HepG2 (cell line): Measurements from ENCODE around the gene CALML6. TPM values are rescaled to one million over a fixed set of nuclear protein-coding genes. Genes with fewer than 3 reads are reported as not detected.
A peak's percentile ranks its signal among the peaks of the same experiment; 100 is the strongest.

Experiments used
- CAMTA2 ChIP-seq: sonication (generic); formaldehyde crosslinking; IDR thresholded peaks from 2 replicates; pipeline ENCODE4 v1.4.0; 2020; ENCODE audit warnings: mild to moderate bottlenecking, missing genetic modification reagents, borderline replicate concordance
- FOSL1 ChIP-seq: sonication (generic); formaldehyde crosslinking; IDR thresholded peaks from 2 replicates; pipeline ENCODE4 v1.9.0; 2021; ENCODE audit warnings: missing genetic modification reagents, borderline replicate concordance
- HNRNPLL ChIP-seq: fragments of 200-400 bp; formaldehyde crosslinking; IDR thresholded peaks from 2 replicates; pipeline ENCODE4 v1.6.1; 2017; ENCODE audit warnings: mild to moderate bottlenecking, low read depth, low read length; ENCODE audit not compliant: poor library complexity, severe bottlenecking
- IRX3 ChIP-seq: sonication (generic); formaldehyde crosslinking; IDR thresholded peaks from 2 replicates; pipeline ENCODE4 v1.8.1; 2023; ENCODE audit warnings: mild to moderate bottlenecking, low read depth, missing genetic modification reagents, borderline replicate concordance
- JUNB ChIP-seq: sonication (generic); formaldehyde crosslinking; IDR thresholded peaks from 2 replicates; pipeline ENCODE4 v1.8.0; 2022; ENCODE audit warnings: missing genetic modification reagents, mild to moderate bottlenecking, borderline replicate concordance
- KLF9 ChIP-seq: IDR thresholded peaks from 2 replicates; pipeline ENCODE4 v1.6.1; 2016; ENCODE audit warnings: low read depth
- PHF8 ChIP-seq: sonication (generic); formaldehyde crosslinking; IDR thresholded peaks from 2 replicates; pipeline ENCODE4 v1.5.0; 2020; ENCODE audit warnings: missing genetic modification reagents
- SP4 ChIP-seq: sonication (generic); formaldehyde crosslinking; IDR thresholded peaks from 2 replicates; pipeline ENCODE4 v1.8.1; 2023; ENCODE audit warnings: mild to moderate bottlenecking, missing genetic modification reagents
- SYNCRIP ChIP-seq: fragments of 200-400 bp; formaldehyde crosslinking; IDR thresholded peaks from 2 replicates; pipeline ENCODE4 v1.6.1; 2018; ENCODE audit warnings: mild to moderate bottlenecking, low read depth, low read length; ENCODE audit not compliant: insufficient read depth
- YEATS4 ChIP-seq: sonication (generic); formaldehyde crosslinking; IDR thresholded peaks from 2 replicates; pipeline ENCODE4 v1.4.0; 2020; ENCODE audit warnings: missing genetic modification reagents, borderline replicate concordance
- ZBTB38 ChIP-seq: sonication (generic); formaldehyde crosslinking; IDR thresholded peaks from 2 replicates; pipeline ENCODE4 v1.5.1; 2020; ENCODE audit warnings: mild to moderate bottlenecking, missing genetic modification reagents
- ZMYM3 ChIP-seq: sonication (generic); formaldehyde crosslinking; IDR thresholded peaks from 2 replicates; pipeline ENCODE4 v1.5.1; 2020; ENCODE audit warnings: mild to moderate bottlenecking, missing genetic modification reagents
- ZNF24 ChIP-seq: fragments of 450-650 bp; IDR thresholded peaks from 2 replicates; pipeline ENCODE4 v1.6.1; 2017; ENCODE audit warnings: antibody characterized with exemption, mild to moderate bottlenecking
- ZNF614 ChIP-seq: IDR thresholded peaks from 2 replicates; pipeline ENCODE4 v1.6.1; 2018; ENCODE audit warnings: missing biosample characterization, missing genetic modification reagents, inconsistent platforms, borderline replicate concordance
- ZNF777 ChIP-seq: sonication (generic); formaldehyde crosslinking; IDR thresholded peaks from 2 replicates; pipeline ENCODE4 v1.4.0; 2020; ENCODE audit warnings: missing genetic modification reagents
- polyA plus RNA-seq, 8 experiments: library from polyadenylated mRNA; depleted of rRNA in 3 of 8; stranded (reverse) in 7 of 8; unstranded in 1 of 8; fragments of >200 nt; fragmentation: Illumina TruSeq in 4 of 8; extraction: Trizol in 4 of 8; gene quantifications; 2 replicates each; pipeline versions ENCODE4 v1.2.1 to v1.2.3, GENCODE V29; 2011 to 2016; ENCODE audit warnings: low read depth in 4 of 8, missing spikeins in 1 of 8, mixed read lengths in 1 of 8; ENCODE audit not compliant: insufficient read depth in 1 of 8
- total RNA-seq, 5 experiments: library from RNA; depleted of rRNA; stranded (reverse); fragments of >200 nt; fragmentation: Illumina TruSeq; extraction: Trizol; gene quantifications; 2 replicates each; pipeline ENCODE4 v1.2.3, GENCODE V29; 2016; ENCODE audit warnings: low read depth in 1 of 5
- TF ChIP-seq, protein P1 (sequence below): sonication (generic); formaldehyde crosslinking; IDR thresholded peaks from 2 replicates; pipeline ENCODE4 v1.5.1; 2020; ENCODE audit warnings: missing genetic modification reagents, mild to moderate bottlenecking, borderline replicate concordance
- TF ChIP-seq, protein P2 (sequence below): sonication (generic); formaldehyde crosslinking; IDR thresholded peaks from 2 replicates; pipeline ENCODE4 v1.4.0; 2020; ENCODE audit warnings: mild to moderate bottlenecking, low read depth, missing genetic modification reagents
- TF ChIP-seq, protein P3 (sequence below): IDR thresholded peaks from 2 replicates; pipeline ENCODE4 v1.6.1; 2012; ENCODE audit warnings: low read length, improper control_type of control experiment
- TF ChIP-seq, protein P4 (sequence below): sonication (generic); formaldehyde crosslinking; IDR thresholded peaks from 2 replicates; pipeline ENCODE4 v1.4.0; 2020; ENCODE audit warnings: missing genetic modification reagents
- TF ChIP-seq, protein P5 (sequence below): sonication (generic); formaldehyde crosslinking; IDR thresholded peaks from 2 replicates; pipeline ENCODE4 v1.4.0; 2020; ENCODE audit warnings: missing genetic modification reagents

The CALML6 gene
- total and polyA plus RNA-seq, 2 of the 13 experiments (the other 11 are each of a cell fraction or from before 2014, with no cell fraction given): 0.11 to 0.12 TPM

DNA sequence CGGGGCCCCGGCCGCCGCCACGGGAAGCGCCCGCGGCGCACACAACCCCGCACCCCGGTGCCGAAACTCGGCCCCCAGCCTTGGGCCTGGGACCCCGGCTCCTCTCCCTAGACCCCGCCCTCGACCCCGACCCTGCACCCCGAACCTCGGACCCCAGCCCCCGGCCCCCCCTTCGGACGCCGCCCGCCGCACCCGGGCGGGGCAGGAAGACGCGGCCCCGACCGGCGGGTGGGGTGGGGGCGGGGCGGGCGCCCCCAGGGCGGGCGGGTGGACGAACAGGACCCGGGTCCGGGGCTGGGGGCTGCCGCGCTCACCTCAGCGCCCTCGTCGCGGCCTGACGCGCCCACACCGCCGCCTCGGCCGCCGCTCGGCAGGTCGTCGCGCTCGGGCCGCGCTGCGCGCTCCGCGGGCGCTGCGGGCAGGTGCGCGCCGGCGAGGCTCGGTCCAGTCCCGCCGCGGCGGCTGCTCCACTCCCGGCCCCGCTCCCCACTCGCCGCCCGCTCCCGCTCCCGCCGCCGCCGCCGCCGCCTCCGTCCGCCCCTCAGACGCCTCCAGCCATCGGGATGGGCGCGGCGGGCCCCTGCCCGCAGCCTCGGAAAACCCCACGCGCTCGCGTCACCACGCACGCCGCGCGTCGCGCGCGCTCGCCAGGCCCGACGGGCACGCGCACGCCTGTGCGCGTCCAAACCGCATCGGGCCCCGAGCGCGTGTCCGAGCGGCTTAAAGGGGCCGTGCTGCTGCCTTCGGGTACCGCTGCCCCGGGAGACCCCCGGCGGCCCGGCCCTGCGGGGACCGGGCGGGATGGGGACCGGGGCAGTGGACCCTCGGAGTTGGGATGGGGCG, 24.3 kb upstream of the CALML6 start, which contains the start of gene GNB1 (continued):
- TF ChIP-seq, protein P1, sequence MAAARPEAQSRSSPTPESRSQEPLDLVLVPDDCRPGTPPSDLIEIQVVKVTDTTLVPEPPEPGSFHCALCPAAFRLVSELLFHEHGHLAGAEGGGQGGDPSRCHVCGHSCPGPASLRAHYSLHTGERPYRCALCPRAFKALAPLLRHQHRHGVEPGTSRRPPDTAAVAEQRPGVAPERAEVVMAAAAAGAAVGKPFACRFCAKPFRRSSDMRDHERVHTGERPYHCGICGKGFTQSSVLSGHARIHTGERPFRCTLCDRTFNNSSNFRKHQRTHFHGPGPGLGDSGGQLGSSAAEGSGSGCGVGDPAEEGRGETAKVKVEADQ (CRISPR knock-in tag): peak; percentile 6; the same call in 1 of the 2 replicates
- TF ChIP-seq JUNB (CRISPR knock-in tag) (no peak), SP4 (CRISPR knock-in tag) (no peak), IRX3 (CRISPR knock-in tag) (0 out of 2 replicates have a peak, but pooled peaks have one; percentile 39), ZNF614 (CRISPR knock-in tag) (no peak), ZMYM3 (CRISPR knock-in tag) (no peak), PHF8 (CRISPR knock-in tag) (peak; percentile 55; the same call in 1 of the 2 replicates), CAMTA2 (CRISPR knock-in tag) (no peak), KLF9 (CRISPR knock-in tag) (no peak), ZNF24 (no peak), SYNCRIP (no peak), HNRNPLL (peak; percentile 37), ZNF777 (no peak), ZBTB38 (CRISPR knock-in tag) (no peak; the same call in 1 of the 2 replicates), YEATS4 (CRISPR knock-in tag) (peak; percentile 61; the same call in 1 of the 2 replicates), FOSL1 (no peak)
- TF ChIP-seq, protein P2, sequence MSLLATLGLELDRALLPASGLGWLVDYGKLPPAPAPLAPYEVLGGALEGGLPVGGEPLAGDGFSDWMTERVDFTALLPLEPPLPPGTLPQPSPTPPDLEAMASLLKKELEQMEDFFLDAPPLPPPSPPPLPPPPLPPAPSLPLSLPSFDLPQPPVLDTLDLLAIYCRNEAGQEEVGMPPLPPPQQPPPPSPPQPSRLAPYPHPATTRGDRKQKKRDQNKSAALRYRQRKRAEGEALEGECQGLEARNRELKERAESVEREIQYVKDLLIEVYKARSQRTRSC (CRISPR knock-in tag): no peak
- TF ChIP-seq, protein P3, sequence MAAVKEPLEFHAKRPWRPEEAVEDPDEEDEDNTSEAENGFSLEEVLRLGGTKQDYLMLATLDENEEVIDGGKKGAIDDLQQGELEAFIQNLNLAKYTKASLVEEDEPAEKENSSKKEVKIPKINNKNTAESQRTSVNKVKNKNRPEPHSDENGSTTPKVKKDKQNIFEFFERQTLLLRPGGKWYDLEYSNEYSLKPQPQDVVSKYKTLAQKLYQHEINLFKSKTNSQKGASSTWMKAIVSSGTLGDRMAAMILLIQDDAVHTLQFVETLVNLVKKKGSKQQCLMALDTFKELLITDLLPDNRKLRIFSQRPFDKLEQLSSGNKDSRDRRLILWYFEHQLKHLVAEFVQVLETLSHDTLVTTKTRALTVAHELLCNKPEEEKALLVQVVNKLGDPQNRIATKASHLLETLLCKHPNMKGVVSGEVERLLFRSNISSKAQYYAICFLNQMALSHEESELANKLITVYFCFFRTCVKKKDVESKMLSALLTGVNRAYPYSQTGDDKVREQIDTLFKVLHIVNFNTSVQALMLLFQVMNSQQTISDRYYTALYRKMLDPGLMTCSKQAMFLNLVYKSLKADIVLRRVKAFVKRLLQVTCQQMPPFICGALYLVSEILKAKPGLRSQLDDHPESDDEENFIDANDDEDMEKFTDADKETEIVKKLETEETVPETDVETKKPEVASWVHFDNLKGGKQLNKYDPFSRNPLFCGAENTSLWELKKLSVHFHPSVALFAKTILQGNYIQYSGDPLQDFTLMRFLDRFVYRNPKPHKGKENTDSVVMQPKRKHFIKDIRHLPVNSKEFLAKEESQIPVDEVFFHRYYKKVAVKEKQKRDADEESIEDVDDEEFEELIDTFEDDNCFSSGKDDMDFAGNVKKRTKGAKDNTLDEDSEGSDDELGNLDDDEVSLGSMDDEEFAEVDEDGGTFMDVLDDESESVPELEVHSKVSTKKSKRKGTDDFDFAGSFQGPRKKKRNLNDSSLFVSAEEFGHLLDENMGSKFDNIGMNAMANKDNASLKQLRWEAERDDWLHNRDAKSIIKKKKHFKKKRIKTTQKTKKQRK: no peak
- TF ChIP-seq, protein P4, sequence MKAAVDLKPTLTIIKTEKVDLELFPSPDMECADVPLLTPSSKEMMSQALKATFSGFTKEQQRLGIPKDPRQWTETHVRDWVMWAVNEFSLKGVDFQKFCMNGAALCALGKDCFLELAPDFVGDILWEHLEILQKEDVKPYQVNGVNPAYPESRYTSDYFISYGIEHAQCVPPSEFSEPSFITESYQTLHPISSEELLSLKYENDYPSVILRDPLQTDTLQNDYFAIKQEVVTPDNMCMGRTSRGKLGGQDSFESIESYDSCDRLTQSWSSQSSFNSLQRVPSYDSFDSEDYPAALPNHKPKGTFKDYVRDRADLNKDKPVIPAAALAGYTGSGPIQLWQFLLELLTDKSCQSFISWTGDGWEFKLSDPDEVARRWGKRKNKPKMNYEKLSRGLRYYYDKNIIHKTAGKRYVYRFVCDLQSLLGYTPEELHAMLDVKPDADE (CRISPR knock-in tag): no peak
- TF ChIP-seq, protein P5, sequence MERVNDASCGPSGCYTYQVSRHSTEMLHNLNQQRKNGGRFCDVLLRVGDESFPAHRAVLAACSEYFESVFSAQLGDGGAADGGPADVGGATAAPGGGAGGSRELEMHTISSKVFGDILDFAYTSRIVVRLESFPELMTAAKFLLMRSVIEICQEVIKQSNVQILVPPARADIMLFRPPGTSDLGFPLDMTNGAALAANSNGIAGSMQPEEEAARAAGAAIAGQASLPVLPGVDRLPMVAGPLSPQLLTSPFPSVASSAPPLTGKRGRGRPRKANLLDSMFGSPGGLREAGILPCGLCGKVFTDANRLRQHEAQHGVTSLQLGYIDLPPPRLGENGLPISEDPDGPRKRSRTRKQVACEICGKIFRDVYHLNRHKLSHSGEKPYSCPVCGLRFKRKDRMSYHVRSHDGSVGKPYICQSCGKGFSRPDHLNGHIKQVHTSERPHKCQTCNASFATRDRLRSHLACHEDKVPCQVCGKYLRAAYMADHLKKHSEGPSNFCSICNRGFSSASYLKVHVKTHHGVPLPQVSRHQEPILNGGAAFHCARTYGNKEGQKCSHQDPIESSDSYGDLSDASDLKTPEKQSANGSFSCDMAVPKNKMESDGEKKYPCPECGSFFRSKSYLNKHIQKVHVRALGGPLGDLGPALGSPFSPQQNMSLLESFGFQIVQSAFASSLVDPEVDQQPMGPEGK (CRISPR knock-in tag): peak; percentile 6; the same call in 1 of the 2 replicates
